ENCODE measurements around the gene SRGAP3.

SRGAP3 gene

DNA sequence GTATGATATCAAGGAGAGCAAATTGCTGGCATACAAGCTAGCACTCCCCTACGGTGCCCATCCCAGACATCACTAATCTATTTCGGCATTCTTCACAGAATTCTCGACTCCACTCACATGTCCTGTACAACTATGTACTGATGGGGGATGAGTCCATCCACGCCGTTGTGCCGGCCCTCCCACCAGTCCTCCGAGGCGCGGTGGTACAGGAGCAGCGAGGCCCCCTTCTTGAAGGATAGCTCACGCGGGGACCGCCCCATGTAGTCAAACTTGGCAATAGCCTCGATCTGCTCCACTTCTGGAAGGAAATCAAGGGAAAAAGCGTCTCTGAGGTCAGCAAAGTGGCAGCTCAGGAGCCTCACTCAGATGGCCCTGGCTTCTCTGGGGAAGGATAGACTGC lies 255.2 kb downstream of the SRGAP3 start:
- TF ChIP-seq POLR2AphosphoS5 (IDR thresholded peaks at IDR 0.05; ENCODE audit: low read depth, low read length), result no peak
- no peak for TF ChIP-seq POLR2A (IDR thresholded peaks at IDR 0.05; ENCODE audit: low read depth, low read length)
- no peak for TF ChIP-seq TAF1 (IDR thresholded peaks at IDR 0.05; ENCODE audit: borderline replicate concordance, low read depth, low read length)
- FAIRE-seq (no peak), DNase-seq (ENCODE audit: insufficient read length) (no peak)

DNA sequence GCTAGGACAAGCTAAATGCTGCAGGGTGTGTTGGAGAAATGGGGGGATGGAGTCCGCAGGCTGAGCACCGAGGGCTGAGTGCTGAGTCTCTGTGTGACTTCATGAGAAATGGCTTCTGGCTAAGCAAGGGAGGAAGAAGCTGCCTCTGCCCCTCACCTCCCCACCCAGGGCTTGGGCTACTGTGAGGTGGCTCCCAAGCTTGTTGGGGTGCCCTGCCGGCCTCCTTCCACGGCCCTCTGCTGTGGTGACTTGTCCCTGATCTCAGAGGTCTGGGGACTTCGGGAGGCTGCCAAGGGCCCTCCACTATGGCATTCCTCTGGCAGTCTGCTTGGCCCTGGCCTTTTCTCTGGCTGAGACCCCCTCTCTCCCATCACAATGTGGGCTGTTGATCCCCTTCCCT lies 256.1 kb downstream of the SRGAP3 start:
- FAIRE-seq, result no peak
- TF ChIP-seq TAF1 (IDR thresholded peaks at IDR 0.05; ENCODE audit: borderline replicate concordance, low read depth, low read length) (no peak), POLR2A (IDR thresholded peaks at IDR 0.05; ENCODE audit: low read depth, low read length) (no peak), POLR2AphosphoS5 (IDR thresholded peaks at IDR 0.05; ENCODE audit: low read depth, low read length) (no peak)
- no peak for DNase-seq (ENCODE audit: insufficient read length)

DNA sequence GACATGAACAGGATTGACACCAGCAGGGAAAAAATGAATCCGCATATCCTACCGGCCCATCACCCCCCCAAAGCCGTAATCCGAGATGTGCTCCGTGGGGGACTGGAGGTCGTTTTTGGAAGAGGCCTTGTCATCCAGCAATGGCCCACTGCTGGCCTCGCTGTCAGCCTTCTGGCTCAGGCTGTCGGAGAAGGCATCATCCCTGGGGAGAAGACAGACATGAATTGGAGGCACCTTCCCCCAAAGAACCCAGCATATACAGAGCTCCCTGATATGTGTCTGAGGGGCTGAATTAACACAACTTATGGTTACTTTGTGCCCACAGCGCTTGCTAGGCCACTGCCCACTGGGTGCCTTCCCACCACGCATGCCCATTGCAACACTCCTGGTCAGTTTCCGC lies 256.6 kb downstream of the SRGAP3 start:
- no peak for FAIRE-seq

DNA sequence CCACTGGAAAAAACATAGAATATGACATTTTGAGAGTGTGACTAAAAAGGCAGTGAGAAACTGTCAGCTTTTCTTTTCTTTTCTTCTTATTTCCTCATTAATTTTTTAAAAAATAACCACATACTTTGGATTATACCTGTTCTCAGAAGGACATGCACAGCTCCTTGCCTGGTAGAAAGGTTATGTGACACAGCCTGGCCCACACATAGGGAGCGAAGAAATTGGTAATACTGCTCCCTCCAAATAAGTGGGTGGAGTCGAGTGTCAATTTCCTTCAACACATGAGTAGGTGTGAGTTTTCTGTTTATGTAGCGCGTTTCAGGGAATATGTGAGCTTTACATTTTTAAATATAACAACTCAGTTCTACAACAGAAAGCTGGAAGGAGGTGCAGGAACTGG lies 257.2 kb downstream of the SRGAP3 start:
- TF ChIP-seq POLR2A (IDR thresholded peaks at IDR 0.05; ENCODE audit: low read depth, low read length), result no peak
- no peak for TF ChIP-seq TAF1 (IDR thresholded peaks at IDR 0.05; ENCODE audit: borderline replicate concordance, low read depth, low read length)
- no peak for TF ChIP-seq POLR2AphosphoS5 (IDR thresholded peaks at IDR 0.05; ENCODE audit: low read depth, low read length)
- DNase-seq (ENCODE audit: insufficient read length), result no peak
- FAIRE-seq, result no peak

More for the DNA sequence above, 256.6 kb downstream of the SRGAP3 start:
- TF ChIP-seq POLR2AphosphoS5 (IDR thresholded peaks at IDR 0.05; ENCODE audit: low read depth, low read length) (no peak), TAF1 (IDR thresholded peaks at IDR 0.05; ENCODE audit: borderline replicate concordance, low read depth, low read length) (no peak)
- DNase-seq (ENCODE audit: insufficient read length), result no peak

DNA sequence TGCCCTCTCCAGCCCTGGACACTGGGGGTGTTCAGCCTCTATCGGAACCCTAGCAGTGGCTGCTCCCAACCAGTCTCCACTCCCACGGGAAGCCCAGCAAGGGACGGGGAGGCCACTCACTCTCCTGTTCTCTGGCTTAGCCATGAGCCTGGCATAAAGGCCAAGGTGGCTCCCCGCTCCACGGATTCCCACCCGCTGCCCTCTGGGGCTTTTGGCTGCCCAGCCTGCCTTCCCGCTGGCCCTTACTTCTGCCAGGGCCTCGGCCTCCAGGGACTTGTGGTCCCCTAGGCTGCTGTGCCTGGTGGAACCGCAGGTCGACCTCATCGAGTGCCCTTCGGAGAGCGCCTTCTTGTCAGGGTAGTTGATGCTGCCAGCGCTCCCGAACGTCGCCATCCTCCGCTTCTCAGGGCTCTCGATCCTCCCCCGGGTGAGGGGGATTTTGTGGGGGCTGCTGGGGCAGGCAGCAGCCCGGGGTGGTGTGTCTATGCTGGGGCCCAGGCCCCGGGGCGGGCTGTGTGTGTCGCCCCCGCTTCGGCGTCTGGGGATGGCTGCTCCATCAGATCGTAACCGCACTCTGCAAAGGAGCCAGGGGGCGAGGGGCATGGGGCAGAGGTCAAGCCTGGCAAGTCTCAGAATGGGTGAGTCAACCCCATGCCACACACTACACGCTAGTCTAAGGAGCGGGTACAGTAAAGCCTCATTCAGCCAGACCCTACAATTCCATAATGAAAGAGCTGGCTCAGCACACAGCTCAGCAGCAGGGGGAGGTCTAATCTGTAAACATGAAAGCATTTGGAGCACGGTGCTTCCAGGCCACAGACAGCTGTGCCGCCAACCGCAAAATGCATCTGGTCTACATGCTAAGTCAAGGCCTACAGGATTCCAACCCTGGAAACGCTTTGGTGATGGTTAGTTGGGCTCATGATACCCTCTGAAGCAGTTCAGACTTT lies 258.9 kb downstream of the SRGAP3 start:
- TF ChIP-seq TAF1 (IDR thresholded peaks at IDR 0.05; ENCODE audit: borderline replicate concordance, low read depth, low read length) (no peak), POLR2AphosphoS5 (IDR thresholded peaks at IDR 0.05; ENCODE audit: low read depth, low read length) (no peak), POLR2A (IDR thresholded peaks at IDR 0.05; ENCODE audit: low read depth, low read length) (no peak)
- DNase-seq (ENCODE audit: insufficient read length) (no peak), FAIRE-seq (no peak)

DNA sequence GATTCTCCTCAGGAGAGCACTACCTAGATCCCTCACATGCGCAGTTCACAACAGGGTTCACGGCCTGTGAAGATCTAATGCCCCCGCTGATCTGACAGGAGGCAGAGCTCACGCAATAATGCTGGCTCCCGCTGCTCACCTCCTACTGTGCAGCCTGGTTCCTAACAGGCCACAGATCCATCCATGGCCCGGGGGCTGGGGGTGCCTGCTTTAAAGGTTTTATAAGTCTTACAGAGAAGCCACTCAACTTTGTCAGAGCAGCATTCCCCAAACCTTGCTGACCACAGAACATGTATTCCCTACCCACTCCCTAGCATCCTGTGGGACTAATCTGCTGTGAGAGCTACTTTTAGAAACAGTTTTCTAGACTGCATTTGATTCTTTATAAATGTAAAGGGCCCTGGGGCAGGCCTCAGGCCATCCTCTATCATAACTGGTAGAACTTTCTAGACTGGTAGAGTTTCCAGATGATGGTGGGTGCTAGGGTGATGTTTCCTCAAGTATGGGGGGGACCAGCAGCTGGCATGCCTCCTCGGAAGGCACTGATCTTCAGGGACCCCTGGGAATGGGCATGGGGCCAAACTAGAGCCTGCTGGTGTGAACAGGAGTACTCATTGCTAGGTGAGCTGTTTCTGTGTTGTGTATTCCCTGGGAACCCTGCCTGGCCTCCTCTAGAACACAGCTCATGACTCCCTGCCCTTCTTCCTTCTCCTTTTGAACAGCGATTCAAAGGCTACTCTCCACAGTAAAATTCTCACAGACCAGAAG lies 260.5 kb downstream of the SRGAP3 start:
- FAIRE-seq, result no peak
- TF ChIP-seq POLR2AphosphoS5 (IDR thresholded peaks at IDR 0.05; ENCODE audit: low read depth, low read length) (no peak), POLR2A (IDR thresholded peaks at IDR 0.05; ENCODE audit: low read depth, low read length) (no peak), TAF1 (IDR thresholded peaks at IDR 0.05; ENCODE audit: borderline replicate concordance, low read depth, low read length) (no peak)
- no peak for DNase-seq (ENCODE audit: insufficient read length)

DNA sequence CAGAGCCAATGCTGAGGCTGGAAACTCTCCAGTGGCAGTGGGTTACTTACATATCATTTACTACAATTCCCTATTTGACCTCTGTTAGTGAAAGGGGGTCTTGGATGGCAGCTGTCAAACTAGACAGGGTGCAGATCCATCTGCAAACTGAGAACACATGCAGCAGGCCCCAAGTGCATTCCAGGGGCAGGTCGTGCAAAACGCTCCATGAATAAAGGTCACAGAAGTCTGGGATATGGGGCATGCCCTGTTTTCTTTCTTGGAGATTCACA lies 261.1 kb downstream of the SRGAP3 start:
- DNase-seq (ENCODE audit: insufficient read length), result no peak
- no peak for TF ChIP-seq POLR2AphosphoS5 (IDR thresholded peaks at IDR 0.05; ENCODE audit: low read depth, low read length)
- no peak for TF ChIP-seq POLR2A (IDR thresholded peaks at IDR 0.05; ENCODE audit: low read depth, low read length)
- TF ChIP-seq TAF1 (IDR thresholded peaks at IDR 0.05; ENCODE audit: borderline replicate concordance, low read depth, low read length), result no peak
- FAIRE-seq, result no peak

DNA sequence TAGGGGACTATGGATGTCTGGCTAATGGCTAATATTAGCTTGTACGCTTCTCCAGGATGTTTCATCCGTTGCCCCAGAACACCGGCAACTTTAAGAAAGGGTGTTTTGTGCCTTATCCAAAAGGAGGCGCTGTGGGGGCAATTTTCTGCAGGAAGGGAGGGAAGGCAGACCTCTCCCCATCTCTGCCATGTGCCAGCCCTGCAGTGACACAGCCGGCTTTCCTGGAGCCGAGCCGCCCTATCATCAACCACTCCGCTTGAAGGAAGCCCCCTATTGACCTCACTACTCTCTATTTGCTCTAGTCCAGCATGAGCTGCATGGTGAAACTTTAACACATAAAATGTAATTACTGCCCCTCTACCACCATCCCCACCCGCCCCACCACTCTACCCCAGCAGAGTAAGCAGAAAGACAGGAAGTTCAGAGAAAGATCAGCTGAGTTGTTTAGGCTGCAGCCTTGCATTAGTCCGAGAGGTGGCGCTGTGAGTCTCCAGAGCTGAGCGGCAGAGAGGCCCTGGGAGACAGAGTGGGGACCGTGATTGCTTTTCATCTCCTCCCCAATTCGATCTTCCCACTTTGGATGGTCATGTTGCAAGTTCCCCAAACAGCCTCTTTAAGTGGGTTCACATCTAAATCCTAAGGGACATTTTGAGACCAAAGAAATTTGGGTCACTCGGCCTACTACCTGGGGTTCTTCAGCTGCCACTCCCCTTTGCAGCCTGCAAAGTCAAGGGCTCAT lies 261.6 kb downstream of the SRGAP3 start:
- peak; percentile 66 for DNase-seq (ENCODE audit: insufficient read length)
- no peak for TF ChIP-seq POLR2A (IDR thresholded peaks at IDR 0.05; ENCODE audit: low read depth, low read length)
- no peak for TF ChIP-seq TAF1 (IDR thresholded peaks at IDR 0.05; ENCODE audit: borderline replicate concordance, low read depth, low read length)
- TF ChIP-seq POLR2AphosphoS5 (IDR thresholded peaks at IDR 0.05; ENCODE audit: low read depth, low read length), result no peak
- FAIRE-seq, result peak; percentile 89

DNA sequence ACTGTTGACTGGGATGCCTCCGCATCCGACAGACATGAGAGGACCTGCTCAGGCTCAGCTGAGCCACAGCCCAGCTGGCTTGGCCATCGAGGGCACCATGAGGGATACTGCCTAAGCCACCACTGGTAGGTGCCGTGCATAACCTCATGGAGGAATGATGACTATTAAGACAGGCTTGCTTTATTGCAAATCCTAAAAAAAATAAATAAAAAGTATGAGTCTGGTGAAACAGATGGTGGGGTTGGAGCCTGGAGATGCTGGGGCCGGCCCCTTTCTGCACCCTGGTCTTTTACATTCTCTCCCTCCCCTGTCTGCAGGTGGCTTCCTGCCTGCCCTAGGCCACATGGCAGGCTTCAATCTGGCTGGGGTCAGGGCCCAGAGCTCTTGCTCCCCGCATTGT lies 262.2 kb downstream of the SRGAP3 start:
- DNase-seq (ENCODE audit: insufficient read length) (no peak), FAIRE-seq (no peak)
- TF ChIP-seq POLR2AphosphoS5 (IDR thresholded peaks at IDR 0.05; ENCODE audit: low read depth, low read length) (no peak), TAF1 (IDR thresholded peaks at IDR 0.05; ENCODE audit: borderline replicate concordance, low read depth, low read length) (no peak), POLR2A (IDR thresholded peaks at IDR 0.05; ENCODE audit: low read depth, low read length) (no peak)

DNA sequence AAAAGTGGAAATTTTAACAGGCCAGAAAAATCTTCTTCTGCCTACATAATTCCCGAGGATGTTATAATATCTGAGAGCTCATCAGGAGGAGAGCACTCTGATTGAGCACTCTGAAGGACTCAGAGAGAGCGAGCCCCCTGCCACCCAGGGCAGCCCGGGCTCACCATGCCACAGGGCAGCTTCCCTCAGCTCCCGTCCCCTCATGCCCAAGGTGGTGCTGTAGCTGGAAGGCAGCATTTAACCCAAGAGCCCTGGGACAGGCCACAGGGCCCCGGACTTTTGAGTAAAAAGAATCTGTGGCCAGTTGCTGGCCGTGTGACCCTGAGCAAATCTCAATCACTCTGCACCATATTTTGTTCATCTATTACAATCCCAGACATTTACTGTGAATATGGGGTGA lies 262.7 kb downstream of the SRGAP3 start:
- DNase-seq (ENCODE audit: insufficient read length) (no peak), FAIRE-seq (no peak)
- TF ChIP-seq POLR2AphosphoS5 (IDR thresholded peaks at IDR 0.05; ENCODE audit: low read depth, low read length) (no peak), TAF1 (IDR thresholded peaks at IDR 0.05; ENCODE audit: borderline replicate concordance, low read depth, low read length) (no peak), POLR2A (IDR thresholded peaks at IDR 0.05; ENCODE audit: low read depth, low read length) (no peak)

DNA sequence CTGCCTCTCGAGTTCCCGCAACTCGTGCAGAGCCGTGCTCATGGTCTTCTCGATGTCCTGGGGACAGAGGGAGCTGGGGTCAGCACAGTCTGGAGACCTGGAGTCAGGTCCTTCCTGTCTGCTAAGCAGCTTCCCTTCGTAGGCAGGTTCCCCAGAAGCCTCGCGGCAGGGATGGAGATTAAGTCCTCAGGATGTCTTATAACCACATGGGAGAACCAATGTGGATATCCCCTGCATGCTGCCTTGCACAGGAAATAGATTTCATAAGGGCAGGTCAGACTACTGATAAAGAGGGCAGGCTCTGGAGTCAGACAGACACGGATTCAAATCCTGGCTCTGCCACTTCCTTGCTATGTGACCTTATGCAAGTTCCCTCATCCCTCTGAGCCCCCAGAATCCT lies 263.6 kb downstream of the SRGAP3 start:
- FAIRE-seq, result no peak

More for the DNA sequence above, 263.6 kb downstream of the SRGAP3 start:
- no peak for TF ChIP-seq TAF1 (IDR thresholded peaks at IDR 0.05; ENCODE audit: borderline replicate concordance, low read depth, low read length)
- no peak for TF ChIP-seq POLR2AphosphoS5 (IDR thresholded peaks at IDR 0.05; ENCODE audit: low read depth, low read length)
- TF ChIP-seq POLR2A (IDR thresholded peaks at IDR 0.05; ENCODE audit: low read depth, low read length), result no peak
- no peak for DNase-seq (ENCODE audit: insufficient read length)
